HG02678 (cell line): ENCODE results near the gene SLC13A4.

Experiments
- ATAC-seq: cut with Tn5 transposase; IDR thresholded peaks from one replicate; pipeline ENCODE4 v1.9.1; 2021; ENCODE audit warnings: mild to moderate bottlenecking, moderate library complexity; ENCODE audit not compliant: unreplicated experiment

Gene SLC13A4

DNA sequence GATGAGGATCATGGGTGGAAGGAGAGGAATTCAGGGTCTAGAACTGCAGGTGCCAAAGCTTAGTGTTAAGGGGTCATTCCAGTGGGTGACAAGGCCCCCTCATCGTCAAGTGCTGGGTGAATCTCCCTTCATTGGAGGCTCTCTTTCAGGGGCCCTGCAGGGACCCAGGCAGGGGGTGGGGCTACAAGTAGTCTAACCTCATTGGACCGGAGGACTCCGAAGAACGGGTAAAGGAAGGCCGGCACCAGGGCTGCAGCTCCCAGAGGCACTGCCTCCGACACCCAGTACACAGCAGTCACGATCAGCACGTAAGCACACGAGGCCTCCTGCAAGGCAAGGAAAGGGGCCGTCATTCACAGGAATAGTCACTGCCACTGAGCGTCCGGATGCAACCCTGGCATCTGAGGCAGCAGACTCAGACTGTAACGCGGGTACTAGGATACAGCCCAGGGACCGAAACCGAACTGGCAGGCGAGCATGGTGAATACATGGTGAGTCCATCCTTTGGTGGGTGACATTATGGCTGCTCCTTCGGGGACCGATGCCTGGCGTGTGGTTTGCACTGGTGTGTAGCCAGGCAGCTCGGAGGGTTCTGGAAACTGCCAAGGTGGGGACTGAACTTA is 6.7 kb downstream of the SLC13A4 start:
- ATAC-seq, result no peak

DNA sequence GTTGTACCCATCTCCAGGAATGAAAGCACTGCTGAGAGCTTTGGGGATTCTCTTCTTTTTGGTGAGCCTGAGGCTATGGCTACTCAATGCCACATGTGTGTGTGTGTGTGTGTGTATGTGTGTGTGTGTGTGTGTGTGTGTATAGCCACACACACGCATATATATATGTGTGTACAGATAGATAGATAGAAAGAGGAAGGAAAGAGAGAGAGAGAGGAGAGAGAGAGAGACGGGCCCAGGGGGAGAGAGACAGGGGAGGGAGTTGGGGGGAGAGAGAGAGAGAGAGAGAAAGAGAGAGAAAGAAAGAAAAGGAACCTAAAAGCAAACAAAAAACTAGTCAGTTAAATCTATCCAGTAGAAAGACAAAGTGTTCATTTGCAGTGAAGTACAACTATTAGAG is 8.3 kb downstream of the SLC13A4 start:
- no peak for ATAC-seq

DNA sequence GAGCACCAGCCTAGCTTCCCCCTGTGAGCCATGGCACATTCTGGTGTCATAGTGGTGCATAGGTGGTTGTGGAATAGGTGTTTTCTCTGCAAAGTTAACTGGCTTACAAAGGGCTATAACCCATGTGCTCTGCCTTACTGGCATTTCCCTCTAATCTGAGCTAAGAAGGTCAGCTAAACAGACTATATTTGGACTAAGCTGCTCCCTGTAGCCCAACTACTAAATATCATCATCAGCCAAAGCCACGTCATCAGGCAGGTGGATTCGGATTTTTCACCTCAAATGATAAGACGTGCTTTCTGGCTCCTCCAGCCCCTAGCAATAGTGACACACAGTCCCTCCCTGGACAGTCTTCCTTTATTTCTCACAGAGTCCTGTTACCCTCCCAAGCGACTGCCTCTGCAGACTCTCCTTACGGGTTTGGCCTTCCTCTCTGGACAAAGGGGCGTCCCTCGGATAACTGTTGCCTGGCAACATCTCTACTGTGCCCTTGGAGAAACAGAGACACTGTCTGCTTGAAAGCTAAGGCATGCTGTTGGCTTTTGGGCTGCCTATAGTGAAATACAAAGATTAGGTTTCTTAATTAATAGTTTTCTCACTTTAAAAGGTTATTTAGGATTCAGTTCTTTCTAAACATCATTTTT is 9.1 kb downstream of the SLC13A4 start:
- no peak for ATAC-seq

DNA sequence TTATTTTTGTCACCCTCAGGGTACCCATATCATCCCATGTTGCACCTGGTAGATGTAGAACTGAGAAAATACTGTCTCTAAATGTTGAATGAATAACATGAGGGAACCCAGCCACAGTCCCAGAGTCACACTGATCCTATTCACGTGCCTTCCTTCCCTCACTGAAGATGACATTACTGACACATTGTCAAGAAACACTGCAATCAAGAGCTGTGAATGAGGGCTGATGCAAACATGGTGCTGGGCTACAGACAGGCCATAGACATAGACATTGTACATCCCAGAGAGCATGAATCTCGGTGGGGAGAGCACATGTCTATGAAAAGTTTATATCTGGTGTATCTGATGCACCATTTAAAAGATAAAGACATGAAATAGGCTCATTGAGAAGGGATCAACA is 9.8 kb downstream of the SLC13A4 start:
- ATAC-seq, result no peak

DNA sequence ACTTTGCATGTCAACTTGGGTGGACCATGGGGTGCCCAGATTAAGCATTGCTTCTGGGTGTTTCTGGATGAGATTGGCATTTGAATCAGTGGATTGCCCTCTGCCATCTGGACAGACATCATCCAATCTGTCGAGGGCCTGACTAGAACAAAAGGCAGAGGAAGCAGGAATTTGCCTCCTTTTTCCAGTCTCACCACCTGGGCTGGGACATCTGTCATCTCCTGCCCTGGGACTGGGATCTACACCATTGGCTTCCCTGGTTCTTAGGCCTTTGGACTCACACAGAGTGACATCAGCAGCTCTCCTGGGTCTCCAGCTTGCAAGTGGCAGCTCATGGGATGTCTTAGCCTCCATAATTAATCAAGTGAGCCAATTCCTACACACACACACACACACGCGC is 10.3 kb downstream of the SLC13A4 start:
- ATAC-seq, result no peak

DNA sequence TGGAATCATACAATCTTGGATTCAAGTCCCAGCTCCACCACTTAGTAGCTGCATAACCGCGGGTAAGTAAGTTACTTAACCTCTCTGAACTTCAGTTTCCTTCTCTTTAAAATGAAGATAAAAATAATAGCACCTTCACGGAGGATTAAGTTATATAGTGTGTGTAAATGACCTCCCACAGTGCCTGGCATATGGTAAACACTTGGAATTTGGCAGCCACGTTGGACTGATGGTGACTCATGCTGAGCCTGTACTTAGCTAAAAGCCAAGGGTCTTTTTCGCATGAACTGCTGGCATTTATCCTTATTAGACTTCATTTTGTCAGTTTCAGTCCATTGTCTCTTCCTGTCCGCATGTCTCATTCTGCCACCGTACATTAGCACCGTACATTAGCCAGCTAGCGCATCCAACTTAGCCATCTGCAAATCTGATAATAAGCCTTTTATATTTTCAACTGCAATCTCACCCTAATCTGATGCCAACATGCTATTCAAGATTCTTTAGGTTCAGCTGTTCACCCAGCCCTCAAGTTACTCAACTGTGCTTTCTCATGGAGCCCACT is 11.2 kb downstream of the SLC13A4 start:
- no peak for ATAC-seq

DNA sequence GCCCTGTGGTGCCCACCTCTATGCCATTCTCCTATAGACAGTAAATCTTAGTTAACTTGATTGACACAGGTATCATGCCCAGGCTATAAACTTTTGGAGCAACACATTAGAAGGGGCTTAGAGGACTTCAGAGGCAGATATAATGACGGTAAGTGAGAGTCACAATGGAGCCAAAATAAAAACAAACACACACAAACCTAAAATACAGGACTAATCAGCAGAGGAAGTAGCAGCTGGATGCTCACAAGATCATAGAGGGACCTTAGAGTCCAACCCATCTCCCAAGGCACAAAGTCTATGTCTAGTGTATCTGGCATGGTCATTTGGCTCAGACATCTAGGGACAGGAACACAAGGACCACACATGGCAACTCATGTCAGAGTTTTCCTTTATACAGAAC is 12.3 kb downstream of the SLC13A4 start:
- no peak for ATAC-seq

DNA sequence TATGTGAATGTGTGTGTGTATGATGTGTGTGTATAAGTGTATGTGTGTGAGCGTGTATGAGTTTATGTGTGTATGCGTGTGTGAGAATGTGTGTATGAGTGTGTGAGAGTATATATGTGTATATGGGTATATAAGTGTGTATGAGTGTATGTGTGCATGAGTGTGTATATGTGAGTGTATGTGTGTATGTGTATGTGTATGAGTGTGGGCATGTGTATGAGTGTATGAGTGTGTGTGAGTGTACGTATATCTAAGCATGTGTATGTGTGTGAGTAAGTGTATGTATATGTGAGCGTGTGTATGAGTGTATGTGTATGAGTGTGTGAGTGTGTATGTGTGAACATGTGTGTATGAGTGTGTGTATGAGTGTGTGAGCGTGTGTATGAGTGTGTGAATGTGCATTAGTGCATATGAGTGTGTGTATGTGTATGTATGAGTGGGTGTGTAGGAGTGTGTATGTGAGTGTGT is 12.9 kb downstream of the SLC13A4 start:
- no peak for ATAC-seq

DNA sequence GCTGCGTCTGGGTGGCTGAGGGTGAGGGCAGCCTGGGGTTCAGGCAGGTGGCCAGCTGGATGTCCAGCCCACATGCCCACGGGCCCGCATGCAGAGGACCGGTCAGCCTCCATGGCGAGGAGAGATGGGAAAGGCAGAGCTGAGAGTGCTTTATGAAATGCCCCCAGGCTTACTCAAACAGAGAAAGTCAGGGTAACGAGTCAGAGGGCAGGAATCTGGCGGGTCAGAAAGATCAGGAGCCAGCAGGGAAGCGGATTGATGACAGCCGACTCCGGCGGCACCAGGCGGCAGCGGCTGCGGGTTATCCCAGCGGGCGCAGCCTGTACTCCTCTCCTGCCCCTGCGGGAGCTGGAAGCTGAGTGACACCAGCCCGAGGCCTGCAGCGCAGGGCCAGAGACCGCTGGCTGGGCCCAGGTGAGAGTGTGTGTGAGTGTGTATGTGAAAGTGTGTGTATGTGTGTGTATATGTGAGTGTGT is 13.4 kb downstream of the SLC13A4 start:
- no peak for ATAC-seq

DNA sequence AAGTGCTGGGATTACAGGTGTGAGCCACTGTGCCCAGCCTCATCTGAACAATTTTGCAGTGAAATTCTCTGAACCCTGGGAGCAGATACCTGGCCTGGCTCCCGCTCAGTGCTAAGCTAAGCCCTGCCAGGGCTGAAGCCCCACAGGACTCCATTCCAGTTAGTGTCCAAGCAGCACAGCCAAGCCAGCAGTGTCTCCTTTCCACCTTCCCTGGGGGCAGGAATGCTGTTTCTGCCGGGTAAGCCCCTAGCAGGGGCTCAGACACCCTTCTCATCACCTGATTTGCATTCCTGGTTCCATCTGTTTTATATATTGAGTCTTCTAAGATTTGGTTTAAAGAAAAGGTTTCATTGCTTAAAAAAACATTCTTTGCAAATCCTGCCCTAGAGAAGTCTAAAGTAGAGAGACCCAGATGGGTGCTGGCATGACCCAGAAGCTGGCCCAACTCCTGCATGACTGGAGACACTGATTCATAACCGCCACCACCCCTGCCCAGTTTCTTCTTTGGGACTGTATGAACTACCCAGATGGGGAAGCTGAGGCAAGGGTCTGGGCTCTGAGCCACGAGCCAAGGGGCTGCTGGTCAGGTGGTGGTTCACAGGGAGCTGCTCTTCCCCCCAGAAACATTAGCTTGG is 14.0 kb downstream of the SLC13A4 start:
- no peak for ATAC-seq

DNA sequence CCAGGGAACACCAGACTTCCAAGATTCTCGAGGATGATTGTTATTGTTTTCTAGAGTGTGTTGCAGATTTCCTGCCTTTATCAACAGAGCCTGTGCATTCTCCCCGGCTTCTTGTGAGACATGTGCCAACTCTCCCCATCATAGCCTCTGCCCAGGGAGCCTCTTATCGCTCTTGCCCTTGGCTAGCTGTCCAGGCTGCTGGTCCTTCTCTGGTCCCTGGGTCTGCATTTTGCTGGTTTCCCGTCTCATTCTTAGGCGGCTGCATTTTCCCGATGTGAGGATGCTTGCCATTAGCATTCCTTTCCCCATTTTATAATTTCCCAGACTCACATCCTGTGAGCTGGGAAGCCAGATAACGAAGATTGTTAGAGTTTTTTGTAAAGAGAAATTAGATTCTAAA is 15.2 kb downstream of the SLC13A4 start:
- no peak for ATAC-seq

DNA sequence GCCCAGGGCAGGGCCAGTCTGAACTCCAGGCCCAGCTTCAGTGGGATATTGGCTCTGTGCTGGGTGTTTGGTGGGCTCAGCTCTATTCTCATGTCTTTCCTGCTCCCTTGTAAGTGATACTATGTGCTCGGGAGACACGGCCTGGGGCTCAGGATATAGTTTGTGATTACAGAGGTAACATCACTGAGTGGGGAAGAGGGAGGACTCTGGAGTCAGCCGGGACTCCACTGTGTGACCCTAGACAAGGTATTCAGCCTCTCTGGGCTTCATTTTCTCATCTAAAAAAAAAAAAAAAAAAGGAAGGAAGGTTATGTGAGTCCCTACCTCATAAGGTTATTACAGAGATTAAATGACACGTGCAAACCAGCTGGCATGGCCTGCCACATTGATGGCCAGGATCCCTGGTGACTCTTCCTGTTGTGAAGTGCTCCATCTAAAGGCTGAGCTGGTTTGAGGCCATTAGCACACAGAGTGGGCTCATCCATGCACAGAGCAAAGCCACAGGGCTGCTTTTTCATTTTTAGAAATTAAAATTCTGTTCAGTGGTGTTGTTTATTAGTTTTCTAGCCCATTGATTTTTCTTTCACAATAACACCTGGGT is 15.7 kb downstream of the SLC13A4 start:
- ATAC-seq, result no peak

DNA sequence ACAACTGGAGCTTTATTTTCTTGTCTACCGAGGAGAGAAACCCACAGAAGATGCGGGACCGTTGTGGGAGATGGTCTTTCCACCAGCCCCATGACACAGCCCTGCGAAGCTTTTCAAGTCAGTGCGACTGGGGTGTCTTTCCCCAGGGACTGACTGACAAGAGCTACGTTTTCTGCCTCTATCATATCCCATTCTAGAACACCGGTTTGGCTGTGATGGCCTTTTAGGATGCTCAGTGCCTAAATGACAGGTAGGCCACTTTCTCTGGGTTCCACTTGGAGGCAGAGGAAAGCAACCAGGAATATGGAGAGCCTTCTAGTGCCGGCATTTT is 16.9 kb downstream of the SLC13A4 start:
- no peak for ATAC-seq

DNA sequence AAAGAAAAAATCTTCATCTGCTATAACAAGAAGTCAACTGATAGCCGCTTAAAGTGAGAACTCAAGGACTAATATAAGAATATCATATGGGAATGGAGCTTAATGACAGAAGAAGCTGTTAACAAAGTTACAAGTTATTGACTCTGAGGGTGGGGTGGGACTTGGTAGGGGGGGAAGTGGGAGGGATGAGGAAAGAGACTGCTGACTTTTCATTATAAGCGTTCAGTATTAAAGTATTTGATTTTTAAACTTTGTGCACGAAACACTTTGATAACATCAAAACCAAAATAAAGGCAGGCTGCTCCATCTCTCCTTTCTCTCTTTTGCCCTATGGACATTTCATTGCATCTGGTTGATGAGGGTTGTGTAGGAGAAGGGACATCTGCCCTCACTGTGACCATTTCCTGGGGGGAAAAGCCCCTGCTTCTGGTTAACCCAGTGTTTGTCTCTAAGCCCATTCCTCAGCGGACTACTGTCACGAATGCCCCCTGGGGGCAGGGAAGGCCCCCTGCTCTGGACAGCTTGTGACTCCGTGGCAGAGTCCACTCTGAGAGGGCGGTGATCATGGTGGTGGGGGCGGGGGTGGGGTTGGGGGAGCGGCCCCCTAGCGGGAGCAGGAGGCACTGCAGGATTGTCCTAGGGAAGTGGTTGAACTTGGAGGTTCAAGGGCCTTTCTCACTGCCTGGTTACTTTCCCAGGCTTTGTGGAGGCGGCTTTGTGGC is 17.4 kb downstream of the SLC13A4 start:
- ATAC-seq, result no peak

DNA sequence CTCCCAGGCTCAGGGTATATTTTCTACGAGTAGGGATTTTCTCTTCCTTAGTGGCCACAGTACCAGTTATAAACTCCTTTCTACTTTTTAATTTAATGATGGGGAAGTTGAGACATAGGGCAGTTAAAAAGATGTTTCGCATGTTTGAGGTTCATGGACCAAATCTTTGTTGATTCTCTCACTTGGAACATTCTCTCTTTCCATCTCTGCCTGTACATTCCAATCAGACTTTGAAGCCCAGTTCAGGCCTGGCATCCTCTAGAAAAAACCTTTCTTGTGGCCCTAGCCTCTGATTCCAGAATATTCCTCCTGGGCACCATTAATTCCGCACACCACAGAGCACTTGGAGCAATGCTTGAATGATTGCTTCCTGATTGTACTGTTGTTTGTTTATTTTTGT is 18.5 kb downstream of the SLC13A4 start:
- no peak for ATAC-seq

DNA sequence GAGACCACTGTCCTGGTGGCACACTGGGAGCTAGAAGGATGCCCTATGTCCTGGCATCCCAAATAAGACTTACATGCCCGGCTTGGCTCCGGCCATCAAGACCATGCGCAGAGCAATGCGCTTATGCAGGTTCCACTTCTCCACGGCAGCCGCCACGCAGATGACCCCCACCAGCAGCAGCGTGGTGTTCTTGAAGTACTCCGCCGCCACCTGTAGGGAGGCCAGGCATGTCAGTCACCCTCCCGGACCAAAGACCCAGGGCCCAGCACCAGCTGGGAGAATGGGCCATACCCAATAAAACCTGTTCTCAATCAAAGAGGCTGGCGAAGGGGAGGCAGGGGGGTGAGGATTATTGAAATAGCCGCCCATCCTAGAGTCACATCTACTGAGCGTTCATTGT is 19.9 kb downstream of the SLC13A4 start:
- ATAC-seq, result no peak

DNA sequence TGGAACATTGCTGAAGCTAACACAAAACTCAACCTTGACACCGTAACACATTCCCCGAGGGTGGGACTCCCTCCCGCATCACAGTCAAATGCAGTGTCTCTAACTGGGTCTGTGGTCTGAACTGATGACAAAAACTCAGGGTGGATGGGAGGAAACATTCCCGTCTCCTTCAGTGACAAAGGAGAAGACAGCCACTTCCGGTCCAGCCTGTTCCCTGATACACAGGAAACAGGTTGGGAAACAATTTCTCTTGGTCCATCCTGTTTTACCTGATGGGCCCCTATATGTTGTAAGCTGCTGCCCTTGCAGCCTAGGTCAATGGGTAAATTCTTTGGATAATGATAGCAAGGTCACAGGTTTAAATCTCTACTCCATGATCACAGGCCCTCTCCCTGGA is 20.4 kb downstream of the SLC13A4 start:
- ATAC-seq, result no peak

DNA sequence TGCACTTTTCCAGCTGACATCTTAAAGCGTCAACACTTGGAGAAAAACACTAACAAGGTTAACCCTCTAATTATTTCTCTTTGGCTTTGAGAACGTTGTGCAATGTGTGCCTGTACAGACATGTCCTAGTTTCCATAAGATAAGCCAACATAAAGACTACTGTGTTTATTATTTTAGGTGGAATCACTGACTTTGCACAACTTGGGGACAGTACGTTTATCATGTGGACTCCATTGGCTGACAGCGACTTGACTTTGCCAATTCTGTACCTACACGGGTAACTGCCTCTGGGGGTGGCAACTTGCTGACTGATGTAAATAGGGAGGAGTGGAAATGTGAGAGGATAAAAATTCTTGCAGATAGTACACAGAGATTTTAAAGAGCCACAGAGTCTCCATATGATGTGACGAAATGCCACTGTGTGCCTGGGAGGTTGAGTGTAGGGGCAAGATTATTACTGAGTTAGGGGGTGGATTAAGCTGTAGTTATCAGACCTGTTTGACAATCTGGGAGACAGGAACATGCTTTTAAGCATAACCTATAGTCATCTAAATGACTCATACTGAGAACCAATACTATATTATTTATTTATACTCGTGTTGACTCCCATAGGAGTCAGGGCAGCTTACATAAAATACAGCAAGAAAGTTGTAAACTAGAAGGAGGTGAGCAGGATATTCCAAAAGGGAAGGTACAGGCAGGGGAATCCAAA is 21.0 kb downstream of the SLC13A4 start:
- no peak for ATAC-seq

DNA sequence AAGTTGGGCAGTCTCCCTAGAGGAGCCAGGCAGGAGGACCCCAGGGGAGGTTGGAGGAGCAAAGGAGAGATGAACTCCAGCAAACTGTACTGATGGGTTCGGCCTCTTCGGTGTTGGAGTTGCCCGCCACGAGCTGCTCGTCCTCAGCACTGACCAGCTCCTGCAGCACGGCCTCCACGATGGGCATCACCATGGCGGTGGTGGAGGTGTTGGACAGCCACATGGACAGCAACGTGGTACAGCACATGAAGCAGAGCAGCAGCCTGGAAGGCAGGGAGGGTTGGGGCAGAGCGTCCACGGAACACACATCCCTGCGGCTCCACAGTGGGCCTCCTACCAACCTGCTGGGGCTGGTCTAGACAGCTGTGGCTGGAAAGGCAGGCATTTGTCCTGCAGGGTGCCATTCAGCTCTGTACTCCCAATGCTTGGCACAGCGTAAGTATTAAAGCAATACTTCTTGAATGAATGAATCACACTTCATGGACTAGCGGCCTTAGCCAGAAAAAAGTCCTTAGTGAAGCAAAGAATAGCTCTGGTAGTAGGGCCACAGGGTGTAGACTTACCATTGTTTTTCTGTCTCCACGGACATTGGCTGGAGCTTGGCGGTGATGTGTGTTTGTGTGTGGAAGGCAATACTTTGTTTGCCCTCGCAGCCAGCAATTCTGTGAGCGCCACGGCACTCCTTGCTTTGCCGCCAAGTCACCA is 21.8 kb downstream of the SLC13A4 start:
- no peak for ATAC-seq

DNA sequence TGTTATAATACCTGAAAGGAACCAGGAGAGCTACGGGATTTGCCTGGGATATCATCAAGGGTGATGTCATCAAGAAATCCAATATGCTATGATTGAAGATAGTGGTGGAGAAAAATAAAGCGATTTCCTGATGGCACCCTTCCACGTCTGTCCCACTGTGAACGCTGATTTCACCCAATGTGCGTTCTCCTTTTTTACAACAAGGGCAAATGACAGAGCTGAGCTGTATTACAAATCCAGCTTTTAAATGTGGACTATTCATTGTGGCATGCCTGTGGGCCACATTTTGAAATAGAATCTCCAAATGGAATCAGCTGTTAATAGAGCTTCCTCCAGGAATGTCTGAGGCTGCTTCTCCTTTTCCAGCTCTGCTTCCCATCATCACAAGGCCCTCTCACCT is 23.3 kb downstream of the SLC13A4 start:
- ATAC-seq, result no peak
